Measurements from ENCODE around the gene DPP3.

DPP3 gene

GRCh38 chr11:66465373-66466224 lies 14.6 kb upstream of the DPP3 start:
- DNase-seq (ENCODE audit: low read depth): no peak

GRCh38 chr11:66466225-66467033 lies 13.8 kb upstream of the DPP3 start, which contains the start of gene PELI3:
TSS of gene PELI3 (plus strand) at chr11:66466905. CDS start at chr11:66468129, 1,224 bp downstream.
- peak; percentile 95 for DNase-seq (ENCODE audit: low read depth)

- DNase-seq (ENCODE audit: low read depth): no peak
Observed at GRCh38 chr11:66467034-66467659, 13.1 kb upstream of the DPP3 start.

GRCh38 chr11:66467756-66468155 lies 12.5 kb upstream of the DPP3 start:
- DNase-seq (ENCODE audit: low read depth): no peak

GRCh38 chr11:66468691-66469090 lies 11.5 kb upstream of the DPP3 start:
- no peak for DNase-seq (ENCODE audit: low read depth)

- no peak for DNase-seq (ENCODE audit: low read depth)
Observed at GRCh38 chr11:66469441-66469840, 10.8 kb upstream of the DPP3 start.

GRCh38 chr11:66470015-66470414 lies 10.2 kb upstream of the DPP3 start:
- no peak for DNase-seq (ENCODE audit: low read depth)

GRCh38 chr11:66471142-66471541 lies 9.1 kb upstream of the DPP3 start:
- DNase-seq (ENCODE audit: low read depth): no peak

- no peak for DNase-seq (ENCODE audit: low read depth)
Observed at GRCh38 chr11:66472054-66472453, 8.2 kb upstream of the DPP3 start.

GRCh38 chr11:66473167-66473566 lies 7.1 kb upstream of the DPP3 start:
- no peak for DNase-seq (ENCODE audit: low read depth)

GRCh38 chr11:66473608-66474515 lies 6.4 kb upstream of the DPP3 start:
- no peak for DNase-seq (ENCODE audit: low read depth)

- no peak for DNase-seq (ENCODE audit: low read depth)
Observed at GRCh38 chr11:66475349-66476172, 4.7 kb upstream of the DPP3 start.

- DNase-seq (ENCODE audit: low read depth): no peak
Observed at GRCh38 chr11:66476173-66476840, 3.9 kb upstream of the DPP3 start.

GRCh38 chr11:66476841-66477251 lies 3.4 kb upstream of the DPP3 start:
- DNase-seq (ENCODE audit: low read depth): no peak

GRCh38 chr11:66477263-66478201 lies 2.7 kb upstream of the DPP3 start:
- DNase-seq (ENCODE audit: low read depth): no peak

GRCh38 chr11:66478729-66479393 lies 1.4 kb upstream of the DPP3 start:
- DNase-seq (ENCODE audit: low read depth): no peak

GRCh38 chr11:66479394-66480116 lies 679 bp upstream of the DPP3 start:
- no peak for DNase-seq (ENCODE audit: low read depth)
